HG02852 (cell line): ENCODE results near the gene TCERG1L.
"Not testable (repeated sequence)": the region's sequence is repeated elsewhere in the genome, so short reads cannot be mapped to it uniquely, and the experiment has no call there.

Source experiments
- ATAC-seq: cut with Tn5 transposase; IDR thresholded peaks from one replicate; pipeline ENCODE4 v1.9.1; 2021; ENCODE audit warnings: mild to moderate bottlenecking, moderate library complexity; ENCODE audit not compliant: unreplicated experiment

TCERG1L gene

DNA sequence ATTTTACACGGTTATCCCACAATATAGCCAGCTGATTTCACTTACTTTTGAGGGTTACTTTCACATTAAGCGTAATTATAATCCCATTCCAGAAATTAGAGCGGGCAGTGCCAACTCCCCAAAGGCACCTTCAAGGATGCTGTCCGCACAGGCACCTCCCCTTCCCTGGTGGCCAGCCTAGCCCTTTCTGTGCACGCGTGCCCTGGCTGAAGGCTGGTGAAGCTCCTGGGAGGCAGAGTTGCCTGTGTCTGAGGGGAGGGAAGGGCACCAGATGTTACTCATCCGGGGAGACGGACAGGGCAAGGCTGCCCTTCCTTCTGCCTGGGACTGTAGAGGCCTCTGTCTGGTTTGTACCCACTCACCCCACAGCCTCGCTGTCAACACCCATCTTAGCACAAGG, 198.4 kb downstream of the TCERG1L start:
- no peak for ATAC-seq

DNA sequence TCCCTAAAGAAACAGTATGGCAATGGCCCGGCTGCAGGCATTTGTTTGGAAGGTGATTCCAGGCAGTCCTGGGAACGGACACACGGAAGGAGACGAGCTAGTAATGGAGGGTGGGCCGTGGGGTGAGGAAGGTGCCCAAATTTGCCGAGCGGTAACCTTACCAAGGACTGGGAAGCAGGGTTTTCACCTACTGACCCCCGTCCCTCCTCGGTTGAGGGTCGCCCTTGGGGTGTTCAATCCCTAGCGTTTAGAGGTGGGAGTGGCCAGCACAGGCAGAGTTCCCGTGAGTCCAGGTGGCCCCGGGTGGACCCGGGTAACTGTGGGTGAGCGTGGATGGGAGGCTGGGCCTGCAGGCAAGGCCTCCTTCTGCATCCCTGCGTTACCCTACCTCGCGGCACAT, 198.8 kb downstream of the TCERG1L start:
- ATAC-seq: no peak

DNA sequence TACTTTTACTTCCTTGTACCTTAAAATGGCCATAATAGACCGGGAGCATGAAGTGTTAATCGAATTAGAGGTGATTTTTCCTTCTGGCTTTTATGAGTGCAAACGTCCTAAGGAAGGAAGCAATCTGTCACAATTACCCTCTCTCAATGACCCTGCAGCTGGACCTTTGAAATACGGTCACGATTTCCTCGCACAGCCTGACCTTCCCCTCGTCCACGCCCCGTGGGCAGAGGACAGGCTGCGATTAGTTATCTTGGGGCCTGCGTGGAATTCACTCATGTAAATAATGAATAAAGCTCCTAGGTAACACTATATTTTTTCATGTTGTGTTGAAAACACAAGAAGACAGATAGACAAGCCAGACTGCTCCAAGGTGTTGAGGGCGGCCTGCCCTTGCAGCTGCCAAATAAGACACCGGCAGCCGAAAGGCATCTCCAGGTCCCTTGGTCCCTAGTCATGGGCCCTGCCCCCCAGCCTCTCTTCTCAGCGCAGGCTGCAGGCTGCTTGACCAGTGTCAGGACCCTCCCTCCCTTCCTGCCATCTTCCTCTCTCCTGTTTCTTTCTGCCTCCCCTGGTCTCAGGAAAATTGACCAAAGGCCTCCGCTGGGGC, 199.9 kb downstream of the TCERG1L start:
- no peak for ATAC-seq

DNA sequence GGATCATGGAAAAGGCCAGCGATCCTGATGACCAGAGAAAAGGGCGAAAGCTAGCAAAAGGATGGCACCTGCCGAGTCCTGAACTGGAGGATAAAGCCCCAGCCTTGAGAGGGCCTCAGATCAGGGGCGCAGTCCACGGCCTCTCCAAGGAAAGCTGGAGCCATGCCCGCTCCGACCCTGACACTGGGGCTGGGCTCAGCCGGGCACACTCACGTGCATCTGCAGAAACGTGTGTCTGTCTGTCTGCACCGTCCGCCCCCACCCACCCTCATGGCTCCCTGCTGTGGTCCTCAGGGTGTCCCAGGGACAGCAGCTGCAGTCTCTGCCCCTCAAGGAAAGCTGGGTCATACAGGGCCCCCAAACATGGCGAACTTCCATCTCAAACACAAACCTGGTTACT, 200.5 kb downstream of the TCERG1L start:
- ATAC-seq: no peak

DNA sequence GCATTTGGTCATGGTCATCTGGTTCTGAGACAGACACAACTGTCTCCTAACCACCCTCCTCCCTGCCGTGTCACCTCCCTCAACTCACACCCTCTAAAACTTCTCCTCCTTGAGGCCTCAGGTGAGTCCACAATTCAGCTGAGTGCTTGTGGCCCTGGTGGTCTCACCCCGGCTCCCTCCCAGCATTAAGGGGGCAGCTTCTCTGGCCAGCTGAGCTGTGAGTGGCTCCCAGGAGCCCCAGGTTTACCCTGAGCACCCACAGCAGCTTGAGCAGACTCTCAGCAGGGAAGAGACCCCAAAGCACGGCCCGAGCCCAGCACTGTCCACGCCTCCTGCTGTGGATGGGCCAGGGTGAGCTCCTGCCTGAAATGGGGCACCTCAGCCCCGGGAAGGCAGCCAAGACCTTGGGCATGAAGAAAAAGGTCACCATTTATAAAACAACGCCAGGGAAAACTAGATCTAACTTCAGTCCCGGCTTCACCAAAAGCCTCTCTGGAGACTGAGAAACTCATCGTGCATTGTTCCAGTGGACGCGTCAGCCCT, 201.2 kb downstream of the TCERG1L start:
- ATAC-seq: no peak

DNA sequence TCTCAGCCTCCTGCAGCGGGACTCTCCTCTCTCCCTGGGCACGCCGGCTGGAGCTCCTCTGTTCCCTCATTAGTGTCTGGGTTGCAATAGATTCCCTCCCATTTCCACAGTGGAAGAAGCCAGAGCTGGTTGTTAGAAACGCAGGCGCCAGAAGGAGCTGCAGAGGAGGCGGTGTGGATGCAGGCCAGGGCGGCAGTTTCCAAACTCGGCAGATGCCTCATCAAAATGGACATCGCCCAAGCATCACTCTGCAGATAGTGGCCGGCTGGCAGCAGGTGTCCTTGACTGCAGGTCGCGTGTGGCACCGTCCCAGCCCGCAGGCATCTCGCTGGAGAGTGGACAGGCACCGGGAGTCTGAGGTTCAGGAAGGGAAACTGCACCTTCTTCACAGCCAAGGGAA, 201.8 kb downstream of the TCERG1L start:
- no peak for ATAC-seq

DNA sequence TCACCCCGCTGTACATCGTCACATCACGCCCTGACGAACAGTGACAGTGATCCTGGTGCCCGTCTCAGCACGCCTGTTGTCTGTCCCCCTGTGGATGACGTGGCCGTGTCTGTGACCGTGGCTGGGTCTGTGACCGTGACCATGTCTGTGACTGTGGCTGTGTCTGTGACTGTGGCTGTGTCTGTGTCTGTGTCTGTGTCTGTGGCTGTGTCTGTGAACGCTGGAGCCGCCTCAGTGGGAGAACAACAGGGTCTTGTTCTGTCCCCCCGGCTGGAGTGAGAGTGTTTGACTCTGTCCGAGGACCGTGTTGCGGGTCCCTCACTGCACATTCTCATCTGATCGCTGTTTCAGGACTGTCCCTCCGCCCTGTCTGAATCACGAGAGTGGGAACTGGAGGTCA, 202.2 kb downstream of the TCERG1L start:
- ATAC-seq: no peak

DNA sequence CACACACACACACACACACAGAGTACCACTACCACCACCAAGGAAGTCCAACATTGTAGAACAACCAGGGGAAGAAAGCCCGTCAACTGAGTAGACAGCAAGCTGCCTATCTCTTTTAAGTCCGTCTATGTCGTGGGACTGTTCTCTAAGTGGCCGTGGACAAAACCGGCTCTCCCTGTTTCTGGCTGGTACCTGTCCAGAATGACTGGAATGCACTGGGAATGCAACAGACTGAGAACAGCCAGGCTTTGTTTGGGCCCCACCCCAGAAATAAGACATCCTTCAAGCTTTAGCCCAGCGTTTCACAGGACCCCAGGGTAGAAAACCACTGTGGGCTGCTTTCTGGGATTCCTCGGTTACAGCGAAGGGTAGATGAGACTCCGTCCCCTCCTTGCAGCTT, 203.6 kb downstream of the TCERG1L start:
- no peak for ATAC-seq

DNA sequence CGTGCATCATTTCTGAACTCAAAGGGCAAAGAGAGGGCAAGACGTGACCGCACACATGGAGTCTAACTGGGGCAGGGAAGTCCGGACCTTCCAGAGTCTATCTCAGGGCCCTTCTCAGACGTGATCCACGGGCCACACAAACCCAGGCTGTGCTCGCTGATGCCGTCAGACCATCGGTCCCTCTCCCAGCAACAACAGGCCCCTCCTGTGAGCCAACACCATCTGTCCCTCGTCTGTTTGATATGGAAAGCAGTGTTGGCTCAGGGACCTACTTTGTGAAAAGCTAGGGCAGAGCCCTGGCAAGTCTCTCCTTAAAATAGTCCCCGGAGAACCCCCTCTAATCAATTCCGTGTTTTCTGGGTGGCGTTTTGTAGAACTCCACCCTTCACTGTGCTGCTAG, 208.8 kb downstream of the TCERG1L start:
- no peak for ATAC-seq

DNA sequence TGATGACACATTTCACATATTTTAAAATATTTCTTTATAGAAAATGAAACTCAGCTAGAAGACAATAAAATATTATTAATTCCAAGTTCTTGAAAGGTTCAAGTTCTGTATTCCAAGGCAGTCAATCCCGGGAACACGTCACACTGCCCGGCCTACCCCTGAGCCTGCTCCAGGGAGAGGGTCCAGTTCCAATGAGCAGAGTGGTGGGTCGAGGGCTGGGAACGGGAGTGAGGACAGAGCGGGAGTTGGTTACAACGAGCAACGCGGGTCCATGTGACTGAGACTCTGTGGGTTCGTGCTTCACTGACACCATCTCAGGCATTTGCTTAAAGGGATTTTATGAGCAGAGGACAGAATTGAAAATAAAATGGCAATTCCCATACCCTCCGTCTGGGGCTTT, 209.4 kb downstream of the TCERG1L start:
- ATAC-seq: no peak

DNA sequence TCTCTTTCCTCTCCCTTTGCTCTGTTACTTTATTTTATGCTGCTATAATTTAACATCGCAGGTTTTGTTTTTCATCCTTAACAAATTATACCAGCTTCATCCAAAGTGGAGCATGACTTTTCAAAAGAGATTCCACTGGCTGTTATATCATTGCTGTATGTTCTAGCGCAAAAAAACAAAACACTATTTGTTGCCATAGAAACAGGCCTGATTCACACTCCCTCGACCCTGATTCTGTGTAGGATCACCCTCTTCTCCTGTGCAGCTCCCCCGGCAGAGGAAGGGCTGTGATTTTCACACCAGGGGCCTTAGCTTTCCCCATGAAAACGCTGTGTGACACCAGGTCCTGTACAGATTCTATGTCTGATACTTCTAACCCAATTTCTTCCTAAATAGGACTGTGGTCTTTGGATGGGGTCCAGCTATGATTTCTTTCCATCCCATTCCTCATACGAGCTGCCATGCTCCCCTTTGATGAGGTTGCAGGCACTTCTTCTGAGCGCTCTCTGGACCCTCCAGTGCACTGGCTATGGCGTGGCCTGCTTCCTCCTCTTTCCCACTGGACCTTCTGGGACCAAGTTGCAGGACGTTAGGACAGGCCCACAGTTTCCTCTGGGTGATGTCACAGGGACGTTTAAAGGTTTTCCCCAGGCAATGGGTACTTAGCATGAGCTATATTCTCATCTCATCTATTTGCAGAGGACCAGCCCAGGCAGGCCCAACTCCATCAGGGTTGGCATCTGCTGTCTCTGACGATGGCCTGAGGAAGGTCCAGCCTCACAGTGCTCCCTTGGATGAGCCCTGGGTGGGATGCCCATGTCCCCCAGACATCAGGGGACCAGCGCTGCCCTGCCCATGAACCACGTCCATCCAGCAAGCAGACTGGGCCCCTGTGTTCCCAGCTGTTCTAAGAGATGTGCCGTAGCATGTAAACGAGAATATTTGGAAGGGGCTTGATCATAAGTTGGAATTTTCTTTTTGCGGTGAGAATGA, 210.8 kb downstream of the TCERG1L start:
- not testable (repeated sequence) for ATAC-seq

DNA sequence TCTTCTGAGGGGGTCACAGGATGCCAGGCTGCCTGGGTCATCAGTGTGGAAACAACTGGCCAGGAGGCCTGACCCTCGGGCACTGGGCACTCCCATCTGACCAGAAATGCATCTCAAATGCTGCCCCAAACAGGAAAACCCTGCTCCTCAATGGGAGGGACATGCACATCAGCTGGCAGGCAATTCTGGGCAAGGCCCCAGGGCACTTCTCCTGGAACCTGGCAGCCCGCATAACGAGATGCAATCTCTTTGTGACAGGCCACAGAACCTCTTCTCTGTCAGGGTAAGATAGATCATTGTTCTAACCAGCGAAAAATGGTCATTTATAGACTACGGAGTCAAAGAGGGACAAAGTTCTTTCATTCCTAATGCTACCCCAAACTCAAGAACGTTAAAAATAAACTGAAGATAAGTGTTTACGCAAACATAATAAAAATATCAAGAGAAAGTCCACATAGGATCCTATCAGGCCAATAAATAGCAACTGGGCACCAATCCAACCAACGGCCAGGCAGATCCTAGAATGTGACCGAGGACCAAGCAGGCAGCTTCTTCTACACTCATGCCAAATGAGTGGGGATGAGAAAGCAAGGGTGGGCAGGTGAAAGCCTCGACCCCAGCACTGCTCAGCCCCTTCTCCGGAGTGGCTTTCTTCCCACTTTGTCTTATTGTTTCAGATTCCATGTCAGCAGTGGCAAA, 212.3 kb downstream of the TCERG1L start:
- no peak for ATAC-seq

DNA sequence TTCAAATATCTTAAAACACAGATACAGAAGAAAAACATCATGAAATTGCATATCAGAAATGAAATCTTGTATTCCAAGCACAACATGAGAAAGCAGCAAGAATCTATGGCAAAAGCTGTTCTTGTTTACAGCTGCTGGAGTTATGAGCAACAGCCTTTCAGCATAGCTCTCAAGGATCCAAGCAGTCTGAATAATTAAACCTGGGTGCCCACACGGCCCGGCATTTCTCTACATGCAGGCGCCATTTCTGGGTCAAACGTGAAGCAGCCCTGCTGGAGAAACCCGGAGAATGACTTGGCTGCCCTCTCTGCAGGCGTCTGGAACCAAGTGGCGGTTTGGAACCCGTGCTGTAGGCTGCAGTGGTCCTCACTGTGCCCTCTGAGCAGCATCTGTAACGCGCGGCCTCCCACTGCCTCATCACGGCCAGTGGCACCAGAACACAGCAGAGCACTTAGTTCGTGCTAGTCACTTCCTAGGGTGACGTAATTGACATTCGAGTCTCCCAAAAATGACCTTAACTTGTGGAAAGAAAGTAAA, 213.0 kb downstream of the TCERG1L start:
- no peak for ATAC-seq

DNA sequence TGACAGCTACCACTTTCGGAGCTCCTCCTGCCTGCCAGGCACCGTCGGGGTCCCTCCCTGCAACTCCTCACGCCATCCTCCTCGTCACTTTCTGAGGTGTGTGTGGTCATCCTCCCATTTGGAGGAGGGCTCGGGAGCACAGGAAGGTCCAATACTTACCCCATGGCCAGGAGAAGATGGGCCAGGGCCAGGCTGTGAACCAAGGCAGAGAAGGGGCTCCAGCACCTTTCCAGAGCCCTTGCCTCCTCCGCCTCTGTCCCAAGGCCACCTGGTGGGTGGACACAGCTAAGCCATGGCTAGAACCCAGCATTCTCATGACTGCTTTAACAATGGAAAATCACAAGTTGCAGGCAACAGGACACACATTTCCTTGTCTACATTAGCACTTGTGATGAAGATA, 215.5 kb downstream of the TCERG1L start:
- no peak for ATAC-seq

DNA sequence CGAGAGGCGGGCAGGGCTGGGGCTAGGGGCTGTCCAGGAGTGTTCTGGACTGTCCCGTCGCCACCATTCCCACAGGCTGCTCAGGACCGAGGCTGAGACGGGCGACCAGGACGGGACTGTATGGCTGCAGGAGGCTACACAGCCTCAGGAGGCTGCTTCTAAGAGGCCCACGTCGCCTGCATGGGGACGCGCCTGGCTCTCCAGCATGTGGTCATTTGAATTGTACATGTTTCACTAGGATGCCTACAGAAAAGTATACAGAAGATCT, 216.3 kb downstream of the TCERG1L start:
- ATAC-seq: no peak

DNA sequence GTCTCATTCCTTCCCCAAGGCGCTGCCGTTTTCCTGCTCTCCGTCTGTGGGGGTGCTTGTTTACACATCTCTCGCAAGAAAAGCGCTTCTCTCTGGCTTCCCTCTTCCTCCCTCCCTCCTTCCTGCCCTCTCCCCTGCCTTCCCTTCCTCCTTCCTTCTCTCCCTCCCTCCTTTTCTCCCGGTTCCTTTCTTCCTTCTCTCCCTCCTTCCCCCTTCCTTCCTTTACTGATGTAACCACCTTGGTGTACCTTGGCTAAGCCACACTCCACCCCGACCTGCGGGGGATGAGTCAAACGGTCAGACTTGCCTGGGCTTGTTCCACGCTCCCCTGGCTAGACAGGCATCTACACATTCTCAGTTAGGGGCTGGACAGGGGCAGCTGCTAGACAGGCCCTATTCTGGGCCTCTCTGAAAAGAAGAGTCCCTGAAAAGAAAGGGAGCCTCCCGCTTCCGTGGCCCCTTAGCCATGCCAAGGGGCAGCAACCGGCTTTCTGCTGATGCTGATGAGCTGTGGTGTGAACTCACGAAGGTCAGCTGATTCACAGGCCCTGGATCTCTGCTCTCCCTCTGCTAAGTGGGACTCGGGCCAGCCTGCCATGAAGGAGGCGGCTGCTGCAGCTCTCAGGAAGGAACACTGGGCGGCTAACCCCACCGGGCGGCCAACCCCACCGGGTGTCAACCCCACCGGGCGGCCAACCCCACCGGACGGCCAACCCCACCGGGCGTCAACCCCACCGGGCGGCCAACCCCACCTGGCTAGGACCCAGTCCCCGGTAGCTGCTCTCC, 216.8 kb downstream of the TCERG1L start:
- ATAC-seq: no peak

DNA sequence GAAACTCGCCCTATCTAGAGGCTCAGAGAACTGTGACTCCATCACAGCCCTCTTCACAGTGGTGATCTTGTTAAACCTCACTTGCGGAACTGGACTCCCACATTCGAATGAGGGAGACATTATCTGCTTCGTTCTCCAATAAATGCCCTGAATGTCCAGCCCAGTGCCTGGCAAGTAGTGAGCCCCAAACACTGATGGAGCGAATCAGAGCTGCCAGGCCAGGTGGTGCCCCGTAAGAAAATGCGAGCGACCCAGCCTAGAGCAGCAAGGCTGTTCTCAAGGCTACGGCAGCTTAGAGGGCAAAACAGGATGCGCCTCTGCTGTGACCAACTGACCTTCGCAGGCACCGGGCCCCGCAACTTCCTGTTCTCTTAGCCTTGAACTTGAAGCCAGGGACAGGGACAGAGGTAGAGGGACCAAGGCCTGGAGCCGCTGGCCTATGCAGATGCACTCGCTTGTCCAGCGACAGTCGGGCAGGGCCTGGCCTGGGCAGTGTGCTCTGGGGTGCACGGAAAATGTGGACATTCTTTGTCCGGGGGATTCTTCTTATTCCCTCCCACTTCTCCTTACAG, 217.6 kb downstream of the TCERG1L start:
- ATAC-seq: no peak

DNA sequence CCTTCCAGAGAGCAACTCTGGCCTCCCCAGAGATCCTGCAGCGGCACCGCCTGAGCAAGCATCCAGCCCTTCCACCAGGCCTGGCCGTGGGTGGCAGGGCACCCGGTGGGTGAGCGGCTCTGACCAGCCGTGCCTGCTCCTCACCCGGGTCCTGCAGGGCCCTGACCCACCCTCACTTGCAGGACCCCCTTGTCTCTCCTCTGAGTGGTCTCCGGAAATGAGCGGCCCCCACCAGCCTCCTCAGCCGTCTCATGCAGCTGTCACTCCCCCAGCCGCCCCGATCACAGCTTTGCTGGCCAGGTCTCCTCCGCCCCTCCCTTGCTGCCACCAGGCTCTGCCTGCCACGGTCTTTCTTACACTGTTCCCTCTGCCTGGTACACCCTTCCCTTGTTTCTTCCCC, 218.2 kb downstream of the TCERG1L start:
- no peak for ATAC-seq

DNA sequence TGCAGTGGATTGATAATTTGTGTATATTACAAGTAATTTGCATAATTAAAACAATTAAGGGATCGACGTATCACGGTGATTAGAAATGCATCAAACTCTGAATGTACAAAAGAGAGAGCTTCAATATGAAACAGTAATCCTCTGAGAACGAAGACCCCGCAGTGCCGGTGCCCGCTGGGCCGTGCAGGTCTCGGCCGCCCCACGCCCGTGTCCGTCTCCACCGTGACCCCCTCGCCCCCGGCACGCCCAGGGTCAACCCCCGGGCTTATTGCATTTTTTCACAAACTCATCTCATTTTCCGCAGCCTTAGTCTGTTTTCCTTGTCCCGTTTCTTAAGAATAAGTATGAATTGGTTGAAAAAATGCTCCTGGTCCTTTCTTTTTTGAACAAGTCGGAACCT, 218.6 kb downstream of the TCERG1L start:
- ATAC-seq: no peak

DNA sequence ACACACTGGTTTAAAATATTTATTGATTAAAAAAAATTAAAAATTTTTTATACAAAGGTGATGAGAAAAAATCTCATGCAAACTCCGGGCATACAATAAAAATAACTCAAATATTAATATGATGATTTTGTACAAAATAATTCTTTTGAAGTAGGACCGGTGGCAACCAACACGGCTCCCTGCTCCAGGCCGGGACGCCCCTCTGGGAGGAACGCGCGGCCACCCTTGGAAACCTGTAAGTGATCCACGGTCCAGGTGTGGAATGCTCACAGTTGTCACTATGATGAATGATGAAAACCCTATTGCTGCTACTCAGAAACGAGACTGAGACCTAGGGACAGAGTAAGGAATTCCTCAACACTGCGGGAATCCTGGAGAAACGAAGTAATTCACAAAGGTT, 219.1 kb downstream of the TCERG1L start:
- no peak for ATAC-seq
